Endothelial cell of umbilical vein (primary cell): Measurements from ENCODE around the gene ZIC2. TPM values are rescaled to one million over a fixed set of nuclear protein-coding genes. Genes with fewer than 3 reads are reported as not detected.

Experiments
- BruUV-seq: library from RNA; stranded (reverse); fragments of 400-500 nt; replicated peaks from 2 replicates; lab custom pipeline; 2021; lab: Mats Ljungman, UMichigan
- CTCF ChIA-PET: fragments of 300-600, 350-600 bp; sonication (Branson Sonifier 250); formaldehyde crosslinking; loops from one replicate; lab custom pipeline; 2021; ENCODE audit warnings: antibody characterized with exemption, inconsistent platforms; lab: Charles Lee
- POLR2A ChIA-PET: fragments of 300-600, 350-600 bp; sonication (Branson Sonifier 250); formaldehyde crosslinking; loops from one replicate; lab custom pipeline; 2021; ENCODE audit warnings: antibody characterized with exemption, inconsistent platforms; lab: Charles Lee
- DNase-seq: peaks from one replicate; pipeline ENCODE4 v3.0.0-alpha.2; 2011; ENCODE audit warnings: low read depth, low spot score
- FAIRE-seq: peaks from 2 replicates; lab custom pipeline; 2011; peaks lifted over from hg19 to GRCh38; lab: Jason Lieb, UNC
- H2AFZ ChIP-seq: 2 replicates; pipeline ENCODE4 v1.6.0; 2012; ENCODE audit warnings: low read depth, low read length, control low read depth, inconsistent platforms
- H3K27ac ChIP-seq: 2 replicates; pipeline ENCODE4 v1.5.1; 2011; ENCODE audit warnings: low read depth, mild to moderate bottlenecking, control low read depth, low read length, moderate library complexity; ENCODE audit not compliant: insufficient read depth
- H3K27me3 ChIP-seq, 2 experiments: 2 replicates each; pipeline versions ENCODE4 v1.6.0 to v1.6.1; 2011; ENCODE audit warnings: low read length in 2 of 2, mixed read lengths in 1 of 2; ENCODE audit not compliant: control insufficient read depth in 2 of 2, insufficient read depth in 2 of 2
- H3K36me3 ChIP-seq, 2 experiments: 2 replicates in 1 of 2; 3 replicates in 1 of 2; pipeline ENCODE4 v1.5.1; 2011; ENCODE audit warnings: low read length in 2 of 2, mild to moderate bottlenecking in 1 of 2, moderate library complexity in 1 of 2; ENCODE audit not compliant: control insufficient read depth in 2 of 2, insufficient read depth in 2 of 2; ENCODE audit errors: extremely low read depth in 1 of 2
- H3K4me1 ChIP-seq: 3 replicates; pipeline ENCODE4 v1.5.1; 2011; ENCODE audit warnings: mild to moderate bottlenecking, low read length; ENCODE audit not compliant: control insufficient read depth, insufficient read depth; ENCODE audit errors: extremely low read depth
- H3K4me2 ChIP-seq: 2 replicates; pipeline ENCODE4 v1.6.1; 2011; ENCODE audit warnings: low read length, control low read depth, mixed read lengths; ENCODE audit not compliant: insufficient read depth
- H3K4me3 ChIP-seq, 3 experiments: fragments of 200-600 bp in 1 of 3; sonication (generic), shearing (Covaris generic) in 1 of 3; replicated peaks in 1 of 3; 2 replicates each; pipeline ENCODE4 v1.5.1; 2011 to 2016; ENCODE audit warnings: control low read depth in 3 of 3, low read length in 3 of 3, mild to moderate bottlenecking in 2 of 3, inconsistent platforms in 1 of 3, low read depth in 1 of 3, moderate library complexity in 1 of 3; ENCODE audit not compliant: insufficient read depth in 1 of 3
- H3K79me2 ChIP-seq: 2 replicates; pipeline ENCODE4 v1.6.0; 2012; ENCODE audit warnings: low read length, inconsistent platforms; ENCODE audit not compliant: control insufficient read depth, insufficient read depth
- H3K9ac ChIP-seq: replicated peaks from 2 replicates; pipeline ENCODE3; 2011; ENCODE audit warnings: low read length, control low read depth; ENCODE audit not compliant: insufficient read depth; ENCODE audit errors: extremely low read depth
- H3K9me1 ChIP-seq: replicated peaks from 3 replicates; pipeline ENCODE4 v1.6.0; 2011; ENCODE audit warnings: mild to moderate bottlenecking, low read length; ENCODE audit not compliant: control insufficient read depth, insufficient read depth; ENCODE audit errors: extremely low read depth
- H3K9me3 ChIP-seq: replicated peaks from 2 replicates; pipeline ENCODE4 v1.5.1; 2012; ENCODE audit warnings: low read length, inconsistent platforms; ENCODE audit not compliant: control insufficient read depth, insufficient read depth
- H4K20me1 ChIP-seq: replicated peaks from 2 replicates; pipeline ENCODE3; 2011; ENCODE audit warnings: mild to moderate bottlenecking, low read length; ENCODE audit not compliant: control insufficient read depth, insufficient read depth; ENCODE audit errors: extremely low read depth
- EZH2 ChIP-seq: IDR thresholded peaks from 2 replicates; pipeline ENCODE4 v1.6.1; 2012; ENCODE audit warnings: borderline replicate concordance, low read depth, mild to moderate bottlenecking, moderate library complexity, low read length, inconsistent platforms; ENCODE audit not compliant: severe bottlenecking
- FOS ChIP-seq: IDR thresholded peaks from 2 replicates; pipeline ENCODE4 v1.6.1; 2011; ENCODE audit warnings: mild to moderate bottlenecking, low read length, moderate library complexity, borderline replicate concordance; ENCODE audit not compliant: insufficient read depth
- GATA2 ChIP-seq: IDR thresholded peaks from 2 replicates; pipeline ENCODE4 v1.7.0; 2011; ENCODE audit warnings: low read depth, mild to moderate bottlenecking, moderate library complexity, mixed read lengths, low read length; ENCODE audit not compliant: insufficient read length, insufficient read depth
- JUN ChIP-seq: IDR thresholded peaks from 2 replicates; pipeline ENCODE4 v1.6.1; 2011; ENCODE audit warnings: borderline replicate concordance, low read depth; ENCODE audit not compliant: insufficient read length, insufficient read depth
- MYC ChIP-seq: IDR thresholded peaks from one replicate; pipeline ENCODE4 v1.6.1; 2011; ENCODE audit warnings: mild to moderate bottlenecking, low read depth, low read length
- POLR2A ChIP-seq: IDR thresholded peaks from 2 replicates; pipeline ENCODE4 v1.6.1; 2012; ENCODE audit warnings: low read depth, mild to moderate bottlenecking, control low read depth, low read length
- POLR2AphosphoS5 ChIP-seq: IDR thresholded peaks from 2 replicates; pipeline ENCODE4 v1.6.1; 2012; ENCODE audit warnings: low read depth, mild to moderate bottlenecking, control low read depth, low read length, moderate library complexity; ENCODE audit not compliant: insufficient read depth
- dilution Hi-C: fragments of 300-500 bp; cut with MboI; formaldehyde crosslinking; loops from one replicate; pipeline ENCODE4 v1.15.0; 2019; ENCODE audit warnings: low sequenced_read_pairs; ENCODE audit not compliant: extremely low pct_ligation_motif_present
- intact Hi-C: fragments of 100-400 bp; cut with micrococcal nuclease; formaldehyde crosslinking; loops from one replicate; pipeline ENCODE4 v1.10.0; 2022
- polyA plus RNA-seq, 4 experiments: library from polyadenylated mRNA; depleted of rRNA in 3 of 4; stranded (reverse) in 3 of 4; unstranded in 1 of 4; fragments of >200 nt; gene quantifications; 2 replicates each; pipeline versions ENCODE4 v1.2.1 to v1.2.3, GENCODE V29; 2011 to 2012; ENCODE audit warnings: missing spikeins in 1 of 4
- total RNA-seq: library from RNA; stranded (reverse); gene quantifications from 2 replicates; pipeline ENCODE4 v1.2.3, GENCODE V29; 2021
- TF ChIP-seq, protein P1 (sequence below), 2 donors: IDR thresholded peaks; 1 replicate in 1 of 2; 2 replicates in 1 of 2; pipeline ENCODE4 v1.5.1; 2011; ENCODE audit warnings: low read length in 2 of 2, mild to moderate bottlenecking in 2 of 2, moderate library complexity in 2 of 2, control low read depth in 1 of 2, inconsistent platforms in 1 of 2, low read depth in 1 of 2; ENCODE audit not compliant: insufficient read depth in 1 of 2; ENCODE audit errors: extremely low read depth in 1 of 2
- TF ChIP-seq, protein P2 (sequence below): IDR thresholded peaks from 2 replicates; pipeline ENCODE4 v1.6.1; 2011; ENCODE audit not compliant: insufficient read depth, insufficient read length

The ZIC2 gene
- total and polyA plus RNA-seq, 2 donors (not counting 3 experiments of a cell fraction or from before 2014, with no cell fraction given) = 0.03 TPM; not detected in 1

- dilution Hi-C loops = no loop called here
- Histone ChIP-seq H3K27me3 (peaks cover 83 to 94% of the 10 kb centered on the region in 2 experiments), H2AFZ (no peak overlapping the region), H4K20me1 (no peaks in the 10 kb centered on the region), H3K9ac (no peak overlapping the region), H3K9me1 (no peaks in the 10 kb centered on the region), H3K4me1 (no peaks in the 10 kb centered on the region), H3K27ac (no peak overlapping the region), H3K79me2 (no peaks in the 10 kb centered on the region), H3K36me3 (no peaks in the 10 kb centered on the region), H3K9me3 (no peaks in the 10 kb centered on the region), H3K4me2 (no peak overlapping the region), H3K4me3 (no peak overlapping the region)
- ChIA-PET POLR2A (no interaction called here), CTCF (no interaction called here)
- DNase-seq (no peak), FAIRE-seq (no peak)
- intact Hi-C loops = no loop called here
- no TSS peak for BruUV-seq
- TF ChIP-seq JUN (no peak), POLR2A (no peak), MYC (no peak), FOS (no peak), GATA2 (no peak), EZH2 (no peak), POLR2AphosphoS5 (no peak)
- TF ChIP-seq, protein P1, sequence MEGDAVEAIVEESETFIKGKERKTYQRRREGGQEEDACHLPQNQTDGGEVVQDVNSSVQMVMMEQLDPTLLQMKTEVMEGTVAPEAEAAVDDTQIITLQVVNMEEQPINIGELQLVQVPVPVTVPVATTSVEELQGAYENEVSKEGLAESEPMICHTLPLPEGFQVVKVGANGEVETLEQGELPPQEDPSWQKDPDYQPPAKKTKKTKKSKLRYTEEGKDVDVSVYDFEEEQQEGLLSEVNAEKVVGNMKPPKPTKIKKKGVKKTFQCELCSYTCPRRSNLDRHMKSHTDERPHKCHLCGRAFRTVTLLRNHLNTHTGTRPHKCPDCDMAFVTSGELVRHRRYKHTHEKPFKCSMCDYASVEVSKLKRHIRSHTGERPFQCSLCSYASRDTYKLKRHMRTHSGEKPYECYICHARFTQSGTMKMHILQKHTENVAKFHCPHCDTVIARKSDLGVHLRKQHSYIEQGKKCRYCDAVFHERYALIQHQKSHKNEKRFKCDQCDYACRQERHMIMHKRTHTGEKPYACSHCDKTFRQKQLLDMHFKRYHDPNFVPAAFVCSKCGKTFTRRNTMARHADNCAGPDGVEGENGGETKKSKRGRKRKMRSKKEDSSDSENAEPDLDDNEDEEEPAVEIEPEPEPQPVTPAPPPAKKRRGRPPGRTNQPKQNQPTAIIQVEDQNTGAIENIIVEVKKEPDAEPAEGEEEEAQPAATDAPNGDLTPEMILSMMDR (IDR thresholded peaks at IDR 0.05; ENCODE audit: extremely low read depth in 1 of 2, insufficient read depth in 1 of 2, low read depth in 1 of 2, low read length in 2 of 2) = no peak
- TF ChIP-seq, protein P2, sequence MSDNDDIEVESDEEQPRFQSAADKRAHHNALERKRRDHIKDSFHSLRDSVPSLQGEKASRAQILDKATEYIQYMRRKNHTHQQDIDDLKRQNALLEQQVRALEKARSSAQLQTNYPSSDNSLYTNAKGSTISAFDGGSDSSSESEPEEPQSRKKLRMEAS = no peak
Measured at GRCh38 chr13:99995104-99995588, 13.6 kb downstream of the ZIC2 start.
